ENCODE measurements around the gene INPP4A. TPM values are rescaled to one million over a fixed set of nuclear protein-coding genes. Genes with fewer than 3 reads are reported as not detected.

INPP4A gene
- total and polyA plus RNA-seq, 10 of the 15 experiments (the other 5 are each of a cell fraction or from before 2014, with no cell fraction given) = 4.7 to 62.3 (median 36.9) TPM

- peak; percentile 55; the same call in 1 of the 2 replicates for TF ChIP-seq MXI1 (IDR thresholded peaks at IDR 0.05; ENCODE audit: low read depth, low read length)
- no peak for TF ChIP-seq HCFC1 (IDR thresholded peaks at IDR 0.05; ENCODE audit: low read length)
- peak; percentile 99 for TF ChIP-seq BCL11A (IDR thresholded peaks at IDR 0.05; ENCODE audit: low read depth, low read length)
- TF ChIP-seq CBFB (IDR thresholded peaks at IDR 0.05; ENCODE audit: low read depth) = peak; percentile 95
- peak; percentile 68 for TF ChIP-seq E2F8 (IDR thresholded peaks at IDR 0.05; ENCODE audit: low read depth, partially characterized antibody)
- peak; percentile 73 for TF ChIP-seq ZNF24 (IDR thresholded peaks at IDR 0.05)
- TF ChIP-seq NBN (IDR thresholded peaks at IDR 0.05) = peak; percentile 95
- no peak for TF ChIP-seq IRF5 (IDR thresholded peaks at IDR 0.05; ENCODE audit: borderline replicate concordance)
- TF ChIP-seq EZH2 (IDR thresholded peaks at IDR 0.05; ENCODE audit: borderline replicate concordance, control insufficient read depth, low read depth, low read length) = no peak
- TF ChIP-seq KAT2A (conservative IDR thresholded peaks at IDR 0.05; ENCODE audit: control insufficient read depth, low read depth, low read length) = no peak
- TF ChIP-seq YY1 (IDR thresholded peaks at IDR 0.05; ENCODE audit: low read depth, low read length) = peak; percentile 63; the same call in 1 of the 2 replicates
- peak; percentile 79 for TF ChIP-seq NR2F1 (conservative IDR thresholded peaks at IDR 0.05)
- no peak for TF ChIP-seq ZNF274 (IDR thresholded peaks at IDR 0.05; ENCODE audit: insufficient read depth, insufficient read length)
- peak; percentile 95 for TF ChIP-seq CREM (IDR thresholded peaks at IDR 0.05; ENCODE audit: low read depth)
- TF ChIP-seq ZBTB11 (CRISPR knock-in tag; IDR thresholded peaks at IDR 0.05) = no peak
- peak; percentile 81 for TF ChIP-seq CREB1 (IDR thresholded peaks at IDR 0.05; ENCODE audit: low read depth)
- TF ChIP-seq REST (IDR thresholded peaks at IDR 0.05; ENCODE audit: low read depth, low read length) = no peak
- TF ChIP-seq SREBF1 (IDR thresholded peaks at IDR 0.05; ENCODE audit: low read length) = no peak
- TF ChIP-seq IKZF2 (IDR thresholded peaks at IDR 0.05) = peak; percentile 97 to 98
- 0 out of 2 replicates have a peak, but pooled peaks have one; percentile 39 for TF ChIP-seq JUND (IDR thresholded peaks at IDR 0.05; ENCODE audit: low read depth, low read length)
- peak; percentile 95; the same call in 1 of the 2 replicates for TF ChIP-seq ZBED1 (IDR thresholded peaks at IDR 0.05; ENCODE audit: borderline replicate concordance)
Measured at GRCh38 chr2:98483257-98483861, 38.7 kb downstream of the INPP4A start (continued).

Data from GM12878 (cell line).